Naive B cell (primary cell): Measurements from ENCODE around the gene HMCN1. TPM values are rescaled to one million over a fixed set of nuclear protein-coding genes. Genes with fewer than 3 reads are reported as not detected.

Experiments
- ATAC-seq, 2 donors: fragments of 150-1000 bp; cut with Tn5 transposase; 2 replicates each; pipeline ENCODE4 v1.10.0; 2021; ENCODE audit warnings: low read depth in 2 of 2, mild to moderate bottlenecking in 2 of 2, moderate library complexity in 2 of 2
- DNase-seq: peaks from one replicate; pipeline ENCODE4 v3.0.0; 2022
- H3K27ac Mint-ChIP-seq, 6 donors: one replicate each; pipeline ENCODE4 v1.8.0; 2020 to 2022; ENCODE audit warnings: mild to moderate bottlenecking in 6 of 6, mixed read lengths in 6 of 6, moderate library complexity in 5 of 6, inconsistent platforms in 2 of 6
- H3K27me3 Mint-ChIP-seq, 3 donors: one replicate each; pipeline ENCODE4 v1.8.0; 2021 to 2022; ENCODE audit warnings: mixed read lengths in 3 of 3, mild to moderate bottlenecking in 1 of 3
- H3K36me3 Mint-ChIP-seq, 2 donors: one replicate each; pipeline ENCODE4 v1.8.0; 2020 to 2022; ENCODE audit warnings: mixed read lengths in 2 of 2, inconsistent platforms in 1 of 2, mild to moderate bottlenecking in 1 of 2
- H3K4me1 Mint-ChIP-seq, 3 donors: one replicate each; pipeline ENCODE4 v1.8.0; 2020 to 2022; ENCODE audit warnings: mixed read lengths in 3 of 3, inconsistent platforms in 1 of 3, mild to moderate bottlenecking in 1 of 3, moderate library complexity in 1 of 3
- H3K4me3 Mint-ChIP-seq, 8 donors: one replicate each; pipeline ENCODE4 v1.8.0; 2020 to 2022; ENCODE audit warnings: mild to moderate bottlenecking in 8 of 8, mixed read lengths in 8 of 8, moderate library complexity in 8 of 8, inconsistent platforms in 2 of 8
- H3K9me3 Mint-ChIP-seq, 7 donors: one replicate each; pipeline ENCODE4 v1.8.0; 2020 to 2022; ENCODE audit warnings: mixed read lengths in 7 of 7, mild to moderate bottlenecking in 5 of 7, inconsistent platforms in 2 of 7, moderate library complexity in 1 of 7
- polyA plus RNA-seq, 6 donors: library from polyadenylated mRNA; unstranded; fragments of 300-500 nt; fragmentation: Illumina TruSeq; gene quantifications; one replicate each; pipeline ENCODE4 v1.2.3, GENCODE V29; 2021; ENCODE audit warnings: low read depth in 6 of 6

Gene HMCN1
- polyA plus RNA-seq, 6 donors from 2014 or later, result 0.01 TPM; not detected in 5

- Mint-ChIP-seq H3K27me3 (peaks cover 0 to 4% (median 0%) of the 10 kb centered on the region in 3 donors), H3K4me3 (no peak overlapping the region), H3K9me3 (no peaks in the 10 kb centered on the region), H3K27ac (no peak overlapping the region), H3K36me3 (no peaks in the 10 kb centered on the region), H3K4me1 (no peaks in the 10 kb centered on the region)
- no peak for ATAC-seq
- no peak for DNase-seq
These were observed 186.4 kb downstream of the HMCN1 start for GRCh38 chr1:185920602-185921001.

GRCh38 chr1:185921636-185922035 lies 187.4 kb downstream of the HMCN1 start:
- no peaks in the 10 kb centered on the region for H3K36me3 Mint-ChIP-seq
- DNase-seq (no peak), ATAC-seq (no peak)
- H3K9me3 Mint-ChIP-seq, result no peaks in the 10 kb centered on the region
- no peaks in the 10 kb centered on the region for H3K4me1 Mint-ChIP-seq
- no peak overlapping the region for H3K4me3 Mint-ChIP-seq
- peaks cover 0 to 4% (median 0%) of the 10 kb centered on the region in 3 donors for H3K27me3 Mint-ChIP-seq
- H3K27ac Mint-ChIP-seq, result no peak overlapping the region

- ATAC-seq (no peak), DNase-seq (no peak)
- Mint-ChIP-seq H3K36me3 (no peaks in the 10 kb centered on the region), H3K9me3 (no peaks in the 10 kb centered on the region), H3K4me3 (no peak overlapping the region), H3K4me1 (no peaks in the 10 kb centered on the region), H3K27me3 (peaks cover 0 to 9% (median 0%) of the 10 kb centered on the region in 3 donors), H3K27ac (no peak overlapping the region)
These were observed 192.4 kb downstream of the HMCN1 start for GRCh38 chr1:185926588-185926987.

- ATAC-seq (no peak), DNase-seq (no peak)
- no peaks in the 10 kb centered on the region for H3K9me3 Mint-ChIP-seq
- H3K4me3 Mint-ChIP-seq, result no peak overlapping the region
- no peaks in the 10 kb centered on the region for H3K4me1 Mint-ChIP-seq
- H3K36me3 Mint-ChIP-seq, result no peaks in the 10 kb centered on the region
- no peak overlapping the region for H3K27ac Mint-ChIP-seq
- peaks cover 0 to 6% (median 0%) of the 10 kb centered on the region in 3 donors for H3K27me3 Mint-ChIP-seq
These were observed 195.6 kb downstream of the HMCN1 start for GRCh38 chr1:185929776-185930175.

- no peak overlapping the region for H3K27ac Mint-ChIP-seq
These were observed 197.2 kb downstream of the HMCN1 start for GRCh38 chr1:185931438-185931837.

GRCh38 chr1:185933580-185933979 lies 199.4 kb downstream of the HMCN1 start:
- no peaks in the 10 kb centered on the region for H3K4me1 Mint-ChIP-seq
- H3K4me3 Mint-ChIP-seq, result no peak overlapping the region
- H3K27ac Mint-ChIP-seq, result no peak overlapping the region
- peaks cover 0 to 8% (median 0%) of the 10 kb centered on the region in 7 donors for H3K9me3 Mint-ChIP-seq
- no peak for ATAC-seq
- peaks cover 0 to 7% (median 6%) of the 10 kb centered on the region in 3 donors for H3K27me3 Mint-ChIP-seq
- no peaks in the 10 kb centered on the region for H3K36me3 Mint-ChIP-seq
- DNase-seq, result no peak

More at GRCh38 chr1:185931438-185931837, 197.2 kb downstream of the HMCN1 start:
- H3K4me1 Mint-ChIP-seq, result no peaks in the 10 kb centered on the region
- no peak for DNase-seq
- no peak overlapping the region for H3K4me3 Mint-ChIP-seq
- H3K27me3 Mint-ChIP-seq, result peaks cover 0 to 6% (median 2%) of the 10 kb centered on the region in 3 donors
- H3K9me3 Mint-ChIP-seq, result no peaks in the 10 kb centered on the region
- no peak for ATAC-seq
- H3K36me3 Mint-ChIP-seq, result no peaks in the 10 kb centered on the region

GRCh38 chr1:185934476-185935189 lies 200.4 kb downstream of the HMCN1 start:
- Mint-ChIP-seq H3K36me3 (no peaks in the 10 kb centered on the region), H3K4me1 (no peaks in the 10 kb centered on the region), H3K9me3 (peaks cover 0 to 9% (median 0%) of the 10 kb centered on the region in 7 donors), H3K27me3 (peaks cover 0 to 7% (median 6%) of the 10 kb centered on the region in 3 donors), H3K4me3 (no peak overlapping the region), H3K27ac (no peak overlapping the region)
- ATAC-seq (no peak), DNase-seq (no peak)

GRCh38 chr1:185935360-185935759 lies 201.2 kb downstream of the HMCN1 start:
- ATAC-seq (no peak), DNase-seq (no peak)
- Mint-ChIP-seq H3K9me3 (peaks cover 0 to 9% (median 0%) of the 10 kb centered on the region in 7 donors), H3K4me1 (no peaks in the 10 kb centered on the region), H3K36me3 (no peaks in the 10 kb centered on the region), H3K27ac (no peak overlapping the region), H3K4me3 (no peak overlapping the region), H3K27me3 (peaks cover 0 to 7% (median 6%) of the 10 kb centered on the region in 3 donors)

GRCh38 chr1:185936641-185937040 lies 202.4 kb downstream of the HMCN1 start:
- H3K4me3 Mint-ChIP-seq, result no peak overlapping the region
- peaks cover 0 to 9% (median 0%) of the 10 kb centered on the region in 7 donors for H3K9me3 Mint-ChIP-seq
- no peak for ATAC-seq
- H3K4me1 Mint-ChIP-seq, result no peaks in the 10 kb centered on the region
- H3K27me3 Mint-ChIP-seq, result peaks cover 0 to 7% (median 0%) of the 10 kb centered on the region in 3 donors
- no peaks in the 10 kb centered on the region for H3K36me3 Mint-ChIP-seq
- DNase-seq, result no peak
- H3K27ac Mint-ChIP-seq, result no peak overlapping the region

- no peaks in the 10 kb centered on the region for H3K36me3 Mint-ChIP-seq
- H3K27ac Mint-ChIP-seq, result no peak overlapping the region
- peaks cover 0 to 7% (median 0%) of the 10 kb centered on the region in 3 donors for H3K27me3 Mint-ChIP-seq
- H3K4me3 Mint-ChIP-seq, result no peak overlapping the region
- peaks cover 0 to 9% (median 0%) of the 10 kb centered on the region in 7 donors for H3K9me3 Mint-ChIP-seq
- DNase-seq, result no peak
- H3K4me1 Mint-ChIP-seq, result no peaks in the 10 kb centered on the region
- ATAC-seq, result no peak
These were observed 204.2 kb downstream of the HMCN1 start for GRCh38 chr1:185938396-185938795.

- no peak overlapping the region for H3K27ac Mint-ChIP-seq
- no peak overlapping the region for H3K4me3 Mint-ChIP-seq
- H3K36me3 Mint-ChIP-seq, result no peaks in the 10 kb centered on the region
- DNase-seq (no peak), ATAC-seq (no peak)
- peaks cover 0 to 9% (median 0%) of the 10 kb centered on the region in 7 donors for H3K9me3 Mint-ChIP-seq
- H3K4me1 Mint-ChIP-seq, result no peaks in the 10 kb centered on the region
- H3K27me3 Mint-ChIP-seq, result peaks cover 0 to 7% (median 0%) of the 10 kb centered on the region in 3 donors
These were observed 205.0 kb downstream of the HMCN1 start for GRCh38 chr1:185939142-185939541.

- H3K4me3 Mint-ChIP-seq, result no peak overlapping the region
- H3K27me3 Mint-ChIP-seq, result no peaks in the 10 kb centered on the region
- no peak overlapping the region for H3K27ac Mint-ChIP-seq
- no peaks in the 10 kb centered on the region for H3K36me3 Mint-ChIP-seq
- ATAC-seq (no peak), DNase-seq (no peak)
- H3K9me3 Mint-ChIP-seq, result peaks cover 0 to 6% (median 0%) of the 10 kb centered on the region in 7 donors
- no peaks in the 10 kb centered on the region for H3K4me1 Mint-ChIP-seq
These were observed 208.8 kb downstream of the HMCN1 start for GRCh38 chr1:185942961-185943360.

GRCh38 chr1:185956881-185957280 lies 222.7 kb downstream of the HMCN1 start:
- Mint-ChIP-seq H3K27me3 (peaks cover 0 to 8% (median 0%) of the 10 kb centered on the region in 3 donors), H3K4me1 (no peaks in the 10 kb centered on the region), H3K9me3 (peaks cover 0 to 7% (median 0%) of the 10 kb centered on the region in 7 donors), H3K4me3 (no peak overlapping the region), H3K36me3 (no peaks in the 10 kb centered on the region), H3K27ac (no peak overlapping the region)
- ATAC-seq (no peak), DNase-seq (no peak)
